HG03025 (cell line): ENCODE data around the gene CRY1.
"Not testable (repeated sequence)": the region's sequence is repeated elsewhere in the genome, so short reads cannot be mapped to it uniquely, and the experiment has no call there.

Experiments
- ATAC-seq: cut with Tn5 transposase; IDR thresholded peaks from one replicate; pipeline ENCODE4 v1.9.1; 2021; ENCODE audit warnings: mild to moderate bottlenecking, moderate library complexity; ENCODE audit not compliant: unreplicated experiment, low FRiP score

CRY1 gene

GRCh38 chr12:107079172-107080011 lies 14.0 kb downstream of the CRY1 start:
- no peak for ATAC-seq

- not testable (repeated sequence) for ATAC-seq
Measured at GRCh38 chr12:107073266-107073665, 20.1 kb downstream of the CRY1 start.

GRCh38 chr12:107066691-107067090 lies 26.7 kb downstream of the CRY1 start:
- no peak for ATAC-seq

- no peak for ATAC-seq
Measured at GRCh38 chr12:107064687-107065086, 28.7 kb downstream of the CRY1 start.

DNA sequence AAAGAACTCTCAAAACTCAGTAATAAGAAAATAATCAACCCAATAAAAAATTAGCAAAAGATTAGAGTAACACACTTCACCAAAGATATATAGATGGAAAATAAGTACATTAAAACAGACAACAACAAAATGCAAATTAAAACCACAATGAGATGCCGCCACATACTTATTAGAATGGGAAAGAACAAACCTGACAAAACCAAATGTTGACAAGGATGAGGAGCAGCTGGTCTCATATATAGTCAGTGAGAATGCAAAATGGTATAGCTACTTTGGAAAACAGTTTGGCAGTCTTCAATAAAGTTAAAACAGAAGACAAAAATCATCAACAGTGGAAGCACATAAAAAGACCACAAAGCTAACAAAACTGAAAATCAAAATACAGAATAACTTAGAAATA lies 29.1 kb downstream of the CRY1 start:
- ATAC-seq, result no peak

DNA sequence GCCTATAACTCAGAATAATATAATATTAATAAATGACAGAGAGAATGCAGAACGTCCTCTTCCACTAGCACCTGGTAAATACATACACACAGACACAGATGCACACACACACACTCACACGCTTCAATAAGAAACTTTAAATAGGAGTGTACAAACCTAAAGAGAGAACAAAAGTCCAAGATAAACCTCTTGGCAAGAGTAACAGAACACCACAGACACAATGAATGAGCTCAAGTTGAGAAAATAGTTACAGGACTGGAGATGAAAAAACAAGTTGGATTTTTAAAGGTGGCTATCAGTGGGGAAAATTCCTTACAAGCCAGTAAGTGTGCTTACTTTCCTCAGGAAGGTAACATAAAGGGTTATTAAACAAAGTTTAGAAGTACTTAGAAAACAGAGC lies 35.2 kb downstream of the CRY1 start:
- ATAC-seq, result no peak

GRCh38 chr12:107057071-107057834 lies 36.1 kb downstream of the CRY1 start:
- no peak for ATAC-seq

- no peak for ATAC-seq
Measured at GRCh38 chr12:107053709-107054108, 39.6 kb downstream of the CRY1 start.

DNA sequence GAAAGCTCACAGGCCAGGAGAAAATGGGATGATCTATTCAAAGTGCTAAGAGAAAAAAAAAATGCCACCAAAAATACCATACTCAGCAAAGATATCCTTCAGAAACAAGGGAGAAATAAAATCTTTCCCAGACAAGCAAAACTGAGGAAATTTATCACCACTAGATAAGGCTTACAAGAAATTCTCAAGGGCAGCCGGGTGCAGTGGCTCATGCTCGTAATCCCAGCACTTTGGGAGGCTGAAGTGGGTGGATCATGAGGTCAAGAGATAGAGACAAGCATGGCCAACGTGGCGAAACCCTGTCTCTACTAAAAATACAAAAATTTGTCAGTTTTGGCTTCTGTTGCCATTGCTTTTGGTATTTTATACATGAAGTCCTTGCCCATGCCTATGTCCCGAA lies 48.2 kb downstream of the CRY1 start:
- no peak for ATAC-seq

- no peak for ATAC-seq
Measured at GRCh38 chr12:107042801-107043200, 50.5 kb downstream of the CRY1 start.

DNA sequence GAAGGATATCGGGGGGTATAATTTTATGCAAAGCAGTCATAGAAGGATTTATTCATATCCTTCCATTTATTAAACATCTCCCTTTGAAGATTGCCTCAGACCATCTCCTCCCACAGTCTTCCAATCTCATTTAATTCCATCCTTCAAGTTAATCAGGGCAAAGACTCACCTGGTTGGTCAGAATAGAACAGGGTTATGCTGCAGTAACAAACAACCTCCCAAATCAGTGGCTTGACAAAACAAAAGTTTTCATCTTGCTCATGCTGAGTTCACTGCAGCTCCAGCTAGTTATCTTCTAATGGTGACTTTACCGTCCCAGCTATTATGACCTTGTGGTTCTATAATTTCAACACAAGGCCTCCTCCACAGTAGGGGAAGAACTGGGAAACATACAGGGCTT lies 57.6 kb downstream of the CRY1 start:
- ATAC-seq, result no peak

DNA sequence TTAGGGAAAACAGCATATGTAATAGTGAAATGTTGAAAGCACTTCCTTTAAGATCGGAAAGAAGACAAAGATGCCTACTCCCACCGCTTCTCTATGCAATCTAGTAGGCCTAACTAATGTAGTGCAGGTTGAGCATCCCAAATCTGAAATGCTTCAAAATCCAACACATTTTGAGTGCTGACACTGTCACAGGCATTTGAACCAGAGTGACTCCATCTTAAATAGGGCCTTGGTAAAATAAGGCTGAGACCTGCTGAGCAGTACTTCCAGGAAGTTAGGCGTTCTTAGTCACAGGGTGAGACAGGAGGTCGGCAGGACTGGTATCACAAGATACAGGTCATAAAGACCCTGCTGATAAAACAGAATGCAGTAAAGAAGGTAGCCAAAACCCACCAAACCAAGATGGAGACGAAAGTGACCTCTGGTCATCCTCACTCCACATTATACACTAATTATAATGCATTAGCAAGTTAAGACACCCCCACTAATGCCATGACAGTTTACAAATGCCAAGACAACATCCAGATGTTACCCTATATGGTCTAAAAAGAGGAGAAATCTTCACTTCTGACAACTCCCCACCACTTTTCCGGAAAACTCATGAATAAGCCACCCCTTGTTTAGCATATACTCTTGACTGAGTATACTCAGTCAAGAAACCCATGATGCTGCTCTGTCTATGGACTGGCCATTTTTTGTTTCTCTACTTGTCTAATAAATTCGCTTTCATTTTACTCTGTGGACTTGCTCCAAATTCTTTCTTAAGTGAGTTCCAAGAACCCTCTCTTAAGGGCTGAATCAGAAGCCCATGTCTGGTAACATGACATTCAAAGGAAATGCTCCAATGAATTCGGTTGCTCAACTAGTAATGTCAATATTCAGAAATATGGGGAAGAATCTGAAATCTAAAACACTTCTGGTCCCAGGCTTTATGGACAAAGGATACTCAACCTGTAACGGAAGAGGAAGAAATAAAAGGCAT lies 59.3 kb downstream of the CRY1 start:
- ATAC-seq, result no peak

- ATAC-seq, result no peak
Measured at GRCh38 chr12:107032266-107032665, 61.1 kb downstream of the CRY1 start.

DNA sequence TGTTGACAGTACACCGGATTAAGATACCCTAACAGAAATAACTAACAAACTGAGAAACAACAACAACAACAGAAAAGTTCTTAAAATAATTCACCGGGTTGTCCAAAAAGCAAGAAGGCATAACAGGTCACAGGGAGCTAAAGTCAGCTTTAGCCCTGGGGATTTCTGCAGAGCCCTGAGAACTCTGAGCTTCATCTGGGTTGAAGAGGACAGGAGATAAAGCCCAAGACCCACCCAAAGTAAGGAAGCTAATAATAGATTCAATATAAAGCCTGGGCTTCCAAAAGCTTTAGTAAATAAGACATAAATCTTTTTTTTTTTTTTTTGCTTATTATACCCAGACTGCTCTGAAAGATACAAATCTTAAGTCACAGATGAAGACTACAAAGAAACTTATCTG lies 62.3 kb downstream of the CRY1 start:
- ATAC-seq, result no peak

- ATAC-seq, result no peak
Measured at GRCh38 chr12:107029081-107029480, 64.3 kb downstream of the CRY1 start.

DNA sequence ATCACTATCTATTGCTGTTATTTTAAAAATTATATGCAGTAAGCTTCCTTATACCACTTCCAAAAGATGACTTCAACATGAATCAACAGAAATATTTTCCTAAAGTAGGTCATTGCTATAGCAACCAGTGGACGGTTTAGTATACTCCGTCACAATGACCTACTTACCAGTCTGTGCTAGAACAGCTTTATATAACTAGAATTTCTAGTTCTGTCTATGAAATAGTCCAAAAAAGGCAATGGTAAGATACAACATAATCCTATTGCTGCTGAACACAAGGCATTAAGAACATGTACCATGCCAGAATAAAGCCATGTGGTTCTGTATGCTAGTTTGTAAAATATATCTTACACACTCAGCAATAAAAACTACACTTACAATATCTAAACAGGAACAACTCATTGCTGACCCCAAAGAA lies 65.7 kb downstream of the CRY1 start:
- no peak for ATAC-seq

- ATAC-seq, result no peak
Measured at GRCh38 chr12:107026806-107027635, 66.3 kb downstream of the CRY1 start.

- ATAC-seq, result not testable (repeated sequence)
Measured at GRCh38 chr12:107026356-107026755, 67.0 kb downstream of the CRY1 start.

GRCh38 chr12:107025671-107026070 lies 67.7 kb downstream of the CRY1 start:
- no peak for ATAC-seq

GRCh38 chr12:107019546-107019945 lies 73.8 kb downstream of the CRY1 start:
- no peak for ATAC-seq
